Stimulated activated CD4-positive, alpha-beta T cell treated with anti-CD3 and anti-CD28 coated beads, Interleukin-15, amount 100 ng/mL, for 48 hours (primary cell): Measurements from ENCODE around the gene IQCH.

Experiments used
- DNase-seq, 2 donors: peaks; one replicate each; pipeline ENCODE4 v3.0.0-alpha.2; 2020; ENCODE audit warnings: low read depth in 2 of 2

The IQCH gene

DNA sequence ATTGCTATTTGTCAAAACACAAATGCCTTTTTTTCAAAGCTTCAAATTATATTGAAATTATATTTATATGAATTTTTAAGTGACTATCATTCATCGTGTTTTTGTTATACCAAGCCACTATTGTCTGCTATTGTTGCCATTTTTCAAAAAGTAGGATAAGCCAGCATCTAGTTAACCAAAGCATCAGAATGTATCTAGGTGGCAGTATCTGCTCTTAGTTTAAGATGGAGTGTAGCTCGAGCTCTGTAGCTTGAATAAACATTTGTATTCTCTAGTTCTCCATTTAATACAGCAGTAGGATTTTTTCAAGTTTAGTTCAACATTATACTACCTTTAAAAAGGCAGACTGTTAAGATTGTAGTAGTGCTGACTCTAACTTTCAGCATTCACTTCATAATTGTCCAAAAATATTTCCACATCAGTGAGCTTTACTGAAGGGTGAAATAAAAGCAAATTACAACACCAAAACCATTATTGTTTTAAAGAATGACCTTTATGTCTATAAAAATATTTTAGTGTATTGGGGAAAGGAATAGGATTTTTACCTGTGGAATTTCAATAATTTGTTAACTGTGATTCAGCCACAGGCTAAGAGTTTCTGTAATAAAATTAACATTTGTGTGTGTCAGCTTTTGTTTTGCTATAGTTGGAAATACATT lies 246.7 kb downstream of the IQCH start:
- no peak for DNase-seq

DNA sequence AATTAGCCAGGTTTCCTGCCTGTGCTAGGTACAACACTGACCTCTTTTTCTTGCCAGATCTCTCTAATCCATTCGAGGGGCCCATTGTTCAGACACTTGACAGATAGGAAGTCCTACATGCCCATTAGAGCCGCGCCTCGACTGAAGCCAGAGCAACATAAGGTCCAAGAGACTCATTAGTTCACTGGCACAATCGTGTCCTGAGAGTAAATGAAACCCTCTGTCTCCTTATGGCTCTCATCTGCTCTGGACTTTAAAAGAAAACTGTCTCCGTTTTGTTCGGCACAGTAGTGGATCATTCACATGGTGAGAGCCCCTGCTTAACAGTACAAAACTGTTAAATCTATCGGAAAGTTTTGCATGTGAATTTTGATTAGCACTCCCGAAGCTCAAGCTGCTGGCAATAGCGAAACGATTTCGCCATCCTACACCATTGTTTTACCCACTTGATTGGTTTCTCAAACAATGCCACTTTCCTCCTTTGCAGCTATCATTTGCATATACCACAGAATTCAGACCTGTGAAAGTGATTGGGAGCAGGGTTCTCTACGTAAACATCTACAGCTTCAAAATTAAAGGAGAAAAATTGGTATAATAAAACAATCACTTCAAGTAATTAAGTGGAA lies 247.4 kb downstream of the IQCH start:
- DNase-seq, result no peak

DNA sequence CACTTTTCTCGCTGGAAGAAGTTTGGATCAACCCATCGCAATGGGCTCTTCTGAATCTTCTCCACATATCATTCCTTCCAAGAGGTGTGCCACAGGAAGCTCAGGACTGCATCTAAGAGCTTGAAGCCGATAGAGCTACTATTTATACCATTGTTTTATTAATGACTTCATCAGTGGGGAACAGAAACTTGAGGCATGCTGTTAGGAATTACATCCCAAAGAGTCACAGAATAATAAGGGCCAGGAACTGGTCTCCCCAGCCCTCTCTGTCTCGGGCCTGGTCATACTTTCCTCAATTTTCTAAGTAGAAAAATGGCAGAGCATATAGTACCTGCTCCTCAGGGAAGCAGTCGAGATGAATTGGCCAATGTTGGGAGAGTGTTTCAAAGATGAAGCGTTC lies 249.5 kb downstream of the IQCH start:
- no peak for DNase-seq

DNA sequence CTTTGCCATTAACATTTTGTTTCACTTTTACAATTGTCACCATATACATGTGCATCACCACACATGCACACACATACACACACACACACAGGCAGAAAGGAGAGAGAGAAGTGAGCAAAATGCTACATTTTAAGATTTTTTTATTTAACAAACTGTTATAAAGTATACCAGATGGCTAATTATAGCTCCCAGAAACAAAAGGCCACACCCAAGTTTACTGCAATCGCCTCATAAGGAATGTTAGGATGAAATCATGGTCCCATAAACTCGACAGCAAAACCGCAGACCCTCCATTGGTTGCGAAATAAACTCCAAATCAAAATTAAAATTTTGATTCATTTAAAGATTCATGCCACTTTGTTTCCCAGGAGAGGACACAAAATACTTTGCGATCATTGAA lies 250.2 kb downstream of the IQCH start:
- DNase-seq, result no peak

DNA sequence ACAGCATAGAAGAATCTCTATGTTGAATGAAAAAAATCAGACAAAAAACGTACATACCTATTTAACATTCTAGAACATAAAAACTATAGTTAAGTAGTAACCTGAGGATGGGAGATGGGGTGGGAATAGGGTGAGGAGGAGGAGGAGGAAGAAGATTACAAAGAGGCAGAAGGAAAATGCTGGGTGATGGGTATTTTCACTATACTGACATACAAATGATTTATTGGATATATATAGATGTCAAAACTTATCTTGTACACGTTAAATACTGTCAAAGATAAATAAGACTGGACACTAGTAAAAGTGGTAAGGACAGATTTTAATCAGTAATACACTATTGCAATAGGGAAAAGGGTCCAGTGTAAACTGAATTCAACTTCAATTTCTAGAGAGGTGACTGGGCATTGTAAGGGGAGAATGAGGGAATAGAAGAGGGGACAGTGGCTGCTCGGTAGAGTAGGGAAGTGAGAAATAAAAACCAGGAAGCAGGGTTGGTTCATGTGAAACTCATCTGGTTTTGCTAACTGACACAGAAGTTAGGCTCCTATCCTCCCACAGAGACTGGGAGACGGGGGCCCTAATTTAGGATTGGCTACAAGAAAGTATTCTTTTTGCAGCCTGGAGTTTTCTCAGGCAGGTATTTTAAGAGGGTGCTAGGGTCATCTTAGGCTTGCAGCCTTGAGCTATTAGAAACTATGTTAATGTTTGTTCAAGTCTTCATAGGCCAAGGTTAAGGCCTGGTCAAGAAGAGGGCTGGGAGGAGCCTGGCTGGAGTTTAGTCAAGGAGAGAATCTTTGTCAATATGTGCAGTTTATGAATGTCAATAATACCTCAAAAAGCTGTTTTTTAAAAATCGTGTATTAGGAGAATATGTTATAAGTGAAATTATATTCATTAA lies 251.3 kb downstream of the IQCH start:
- DNase-seq, result no peak

DNA sequence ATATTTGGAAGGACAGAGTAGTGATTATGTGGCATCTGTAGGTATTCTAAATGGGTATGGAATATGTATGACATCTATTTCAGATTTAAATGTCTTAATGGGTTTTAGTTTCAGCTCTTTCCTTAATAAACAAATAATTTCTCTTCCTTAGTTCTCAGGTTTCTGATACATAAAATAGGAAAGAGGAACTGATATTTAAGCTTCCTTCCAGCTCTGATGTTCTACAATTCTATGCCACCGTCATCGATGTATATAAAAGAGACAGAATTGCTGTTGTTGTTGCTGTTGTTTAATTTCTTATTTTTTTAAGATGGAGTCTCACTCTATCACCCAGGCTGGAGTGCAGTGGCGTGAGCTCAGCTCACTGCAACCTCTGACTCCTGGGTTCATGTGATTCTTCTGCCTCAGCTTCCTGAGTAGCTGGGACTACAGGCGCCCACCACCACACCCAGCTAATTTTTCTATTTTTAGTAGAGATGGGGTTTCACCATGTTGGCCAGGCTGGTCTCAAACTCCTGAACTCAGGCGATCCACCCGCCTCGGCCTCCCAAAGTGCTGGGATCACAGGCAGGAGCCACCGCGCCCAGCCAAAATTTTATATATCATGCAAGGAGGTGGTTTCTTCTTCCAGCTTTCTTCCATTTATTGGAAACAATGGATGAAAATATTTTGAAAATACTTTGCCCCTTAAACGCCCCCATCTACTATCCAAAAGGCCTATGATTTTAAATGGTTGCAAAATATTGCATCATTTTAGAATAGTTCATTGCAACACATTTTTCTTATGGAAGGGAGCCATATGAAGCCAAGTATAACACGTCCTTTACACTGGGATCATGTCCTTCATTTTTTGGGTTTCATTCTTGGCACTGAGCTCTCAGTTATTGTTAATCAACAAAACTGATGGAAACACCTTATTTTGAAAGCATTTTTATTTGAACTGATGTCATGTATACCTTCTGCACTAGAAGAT lies 252.5 kb downstream of the IQCH start:
- DNase-seq, result no peak

DNA sequence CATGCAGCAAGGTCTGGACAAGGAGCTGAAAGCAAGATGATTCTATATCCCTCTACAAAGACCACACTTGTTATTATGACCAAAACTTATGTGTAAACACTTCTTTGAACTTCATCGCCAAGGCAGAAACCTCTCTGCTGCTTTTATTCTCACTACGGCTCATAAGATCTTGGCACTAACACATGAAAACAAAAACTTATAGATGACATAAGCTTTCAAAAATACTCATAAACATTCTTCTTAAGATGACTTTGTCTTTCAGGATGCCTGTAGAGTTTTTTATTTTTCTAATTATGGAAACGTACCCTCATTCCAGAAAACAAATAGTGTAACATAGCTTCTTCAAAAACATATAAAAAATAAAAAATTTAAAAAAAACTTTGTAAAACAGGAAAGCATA lies 253.8 kb downstream of the IQCH start:
- DNase-seq, result no peak

DNA sequence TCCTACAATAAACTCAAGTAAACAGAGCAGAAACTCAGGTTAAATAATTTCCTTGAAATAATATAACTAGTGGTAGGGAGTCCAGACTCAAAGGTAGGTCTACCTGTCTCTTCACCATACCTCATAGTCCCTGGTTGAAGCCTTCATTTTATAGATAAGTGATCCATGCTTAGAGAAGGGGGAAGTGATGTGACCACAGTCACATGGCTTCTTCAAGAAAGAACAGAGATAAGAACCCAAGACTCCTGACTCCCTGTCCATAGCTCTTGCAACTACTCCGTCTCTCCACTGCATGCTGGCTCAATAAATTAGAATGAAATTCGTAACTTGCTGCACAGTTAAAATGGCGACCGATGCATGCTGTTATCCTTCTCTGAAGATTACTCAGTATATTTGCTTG lies 255.3 kb downstream of the IQCH start:
- no peak for DNase-seq

DNA sequence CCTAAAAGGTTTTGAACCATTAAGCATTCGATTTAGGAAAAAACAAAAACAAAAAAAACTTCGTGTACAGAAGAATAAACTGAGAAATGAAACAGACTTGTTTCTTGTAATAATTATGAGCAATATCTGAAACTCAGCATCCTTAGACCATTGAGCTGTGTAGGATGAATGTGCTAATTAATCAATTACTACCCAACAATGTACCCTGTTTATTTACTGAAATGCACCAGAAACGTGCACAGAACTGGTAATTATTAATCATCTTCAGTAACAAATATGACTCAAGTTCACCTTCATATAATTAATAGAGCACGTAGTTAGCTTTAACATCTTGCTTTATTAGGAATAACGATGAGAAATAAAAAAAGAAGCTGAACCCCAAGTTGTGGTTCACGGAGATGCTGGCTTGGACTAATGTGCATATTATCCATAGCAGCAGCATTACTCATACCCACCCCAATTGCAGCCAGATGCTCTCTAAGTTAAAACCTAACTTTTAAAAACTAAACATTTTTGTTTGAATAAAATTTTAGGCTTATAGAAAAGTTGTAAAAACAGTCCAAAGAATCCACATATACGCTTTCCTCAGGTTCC lies 256.1 kb downstream of the IQCH start:
- no peak for DNase-seq

DNA sequence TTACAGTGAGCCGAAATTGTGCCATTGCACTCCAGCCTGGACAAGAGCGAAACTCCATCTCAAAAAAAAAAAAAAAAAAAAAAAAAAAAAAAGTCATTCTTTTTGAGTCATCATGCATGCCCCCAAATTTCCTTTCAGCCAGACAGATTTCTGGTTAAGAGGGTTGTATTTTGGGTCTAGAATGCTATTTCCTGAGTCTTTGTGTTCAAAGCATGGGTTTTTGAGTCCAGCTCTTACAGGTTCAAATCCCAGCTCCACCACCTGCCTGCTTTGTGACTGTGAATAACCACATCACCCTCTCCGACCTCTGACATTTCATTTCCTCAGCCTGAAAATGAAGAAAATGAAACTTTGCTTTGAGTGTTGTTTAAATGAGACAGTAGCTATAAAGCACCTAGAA lies 257.0 kb downstream of the IQCH start:
- no peak for DNase-seq

DNA sequence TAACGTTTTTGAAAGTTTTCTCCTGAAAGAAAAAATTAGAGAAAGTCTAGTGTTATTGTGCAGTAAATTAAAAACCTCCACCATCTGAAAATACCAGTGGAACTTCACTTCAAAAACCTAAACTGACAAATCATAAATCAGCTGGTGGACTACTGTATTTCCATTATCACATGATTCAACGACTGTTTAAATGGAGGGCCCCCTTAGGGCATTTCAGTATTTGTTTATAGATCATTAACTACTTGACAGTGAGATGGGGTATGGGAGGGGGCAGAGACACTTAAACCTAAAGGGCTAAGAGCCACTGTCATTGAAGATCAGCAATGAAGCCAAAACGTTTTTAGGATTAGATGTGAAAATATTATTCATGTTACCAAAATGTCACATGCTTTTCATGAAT lies 257.6 kb downstream of the IQCH start:
- DNase-seq, result no peak

DNA sequence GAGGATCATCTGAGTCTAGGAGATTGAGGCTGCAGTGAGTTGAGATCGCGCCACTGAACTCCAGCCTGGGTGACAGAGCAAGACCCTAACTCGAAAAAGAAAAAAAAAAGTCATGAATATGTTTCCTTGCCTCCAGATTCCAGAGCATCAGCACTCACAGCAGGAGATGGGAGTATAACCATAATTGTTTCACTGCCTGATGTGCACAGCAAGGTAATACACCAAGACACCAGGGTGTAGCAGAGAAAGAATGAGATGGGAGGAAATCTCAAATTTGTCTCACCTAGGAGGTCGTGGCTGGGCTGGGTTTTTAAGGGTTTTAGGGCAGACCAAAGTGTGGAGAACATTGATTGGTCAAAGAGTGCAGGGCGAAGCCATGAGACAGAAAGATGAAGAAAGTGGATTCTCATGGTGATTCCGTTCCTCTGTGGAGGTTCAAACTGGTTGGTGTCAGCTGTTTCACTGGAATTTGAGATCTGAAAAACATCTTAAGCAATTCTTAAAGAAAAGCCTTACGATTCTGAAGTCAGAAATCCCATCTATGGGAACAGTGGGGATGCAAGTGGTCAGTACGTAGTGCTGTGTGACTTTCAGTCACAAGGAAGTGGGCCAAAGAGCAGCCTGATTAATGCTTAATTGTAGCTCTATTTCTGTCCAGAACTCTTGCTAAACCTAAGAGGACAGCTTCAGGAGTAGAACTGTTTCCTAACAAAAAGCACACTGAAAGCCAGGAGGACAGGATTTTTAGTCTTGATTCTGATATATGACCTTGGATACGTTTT lies 258.5 kb downstream of the IQCH start:
- no peak for DNase-seq

DNA sequence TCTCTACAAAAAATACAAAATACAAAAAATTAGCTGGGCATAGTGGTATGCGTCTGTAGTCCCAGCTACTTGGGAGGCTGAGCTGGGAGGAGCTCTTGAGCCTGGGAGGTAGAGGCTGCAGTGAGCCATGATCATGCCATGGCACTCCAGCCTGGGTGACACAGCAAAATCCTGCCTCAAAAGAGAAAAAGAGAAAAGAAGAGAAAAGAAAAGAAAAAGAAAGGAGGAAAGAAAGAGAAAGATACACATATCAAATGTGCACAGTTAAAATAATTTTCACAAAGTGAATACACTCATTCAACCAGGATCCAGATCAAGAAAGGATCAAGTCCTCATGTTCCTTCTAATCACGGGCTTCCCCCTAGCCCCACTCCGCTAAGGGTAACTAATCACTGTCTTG lies 260.5 kb downstream of the IQCH start:
- no peak for DNase-seq

DNA sequence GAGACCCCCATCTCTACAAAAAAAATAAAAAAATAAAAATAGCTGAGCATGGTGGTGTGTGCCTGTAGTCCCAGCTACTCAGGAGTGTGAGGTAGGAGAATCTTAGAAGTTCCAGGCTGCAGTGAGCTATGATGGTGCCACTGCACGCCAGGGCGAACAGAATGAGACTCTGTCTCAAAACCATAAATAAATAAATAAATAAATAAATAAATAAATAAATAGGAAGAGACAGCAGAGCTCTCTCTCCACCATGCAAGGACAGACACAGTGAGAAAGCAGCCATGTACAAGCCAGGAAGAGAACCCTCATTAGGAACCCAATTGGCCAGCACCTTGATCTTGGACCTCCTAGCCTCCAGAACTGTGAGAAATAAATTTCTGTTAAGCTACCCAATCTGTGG lies 261.0 kb downstream of the IQCH start:
- DNase-seq, result no peak

DNA sequence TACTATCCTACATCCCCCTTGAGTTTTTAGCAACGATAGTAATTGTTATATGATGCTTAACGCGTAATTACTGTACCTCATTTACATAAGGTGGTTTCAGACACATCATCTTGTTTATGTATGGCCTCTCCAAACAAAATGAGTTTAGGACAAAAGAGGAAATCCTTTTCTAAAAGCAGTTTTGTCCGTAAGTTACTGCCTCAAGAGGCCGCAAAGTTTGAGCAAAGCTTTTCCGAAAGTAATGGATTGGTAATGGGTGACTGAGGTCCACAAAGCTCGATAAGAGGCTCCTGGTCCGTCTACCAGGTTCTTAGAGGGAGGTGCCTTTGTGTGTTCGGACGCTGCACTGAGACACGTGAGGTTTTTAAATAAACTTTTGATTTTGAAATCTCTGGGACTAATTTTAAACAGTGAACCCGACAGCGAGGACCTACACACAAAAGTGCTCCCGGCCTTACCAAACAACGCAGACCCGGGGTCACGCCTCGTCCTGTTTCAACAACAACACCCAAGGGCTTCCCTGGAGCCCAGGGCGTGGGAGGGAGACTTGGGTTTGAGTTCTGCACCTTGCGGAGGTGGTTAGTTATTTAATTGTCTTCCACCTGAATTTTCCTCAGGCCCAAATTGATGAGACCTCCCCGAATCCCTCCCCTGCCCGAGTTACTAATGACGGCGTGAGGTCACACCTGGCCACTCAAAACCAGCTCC lies 265.9 kb downstream of the IQCH start:
- DNase-seq, result no peak

DNA sequence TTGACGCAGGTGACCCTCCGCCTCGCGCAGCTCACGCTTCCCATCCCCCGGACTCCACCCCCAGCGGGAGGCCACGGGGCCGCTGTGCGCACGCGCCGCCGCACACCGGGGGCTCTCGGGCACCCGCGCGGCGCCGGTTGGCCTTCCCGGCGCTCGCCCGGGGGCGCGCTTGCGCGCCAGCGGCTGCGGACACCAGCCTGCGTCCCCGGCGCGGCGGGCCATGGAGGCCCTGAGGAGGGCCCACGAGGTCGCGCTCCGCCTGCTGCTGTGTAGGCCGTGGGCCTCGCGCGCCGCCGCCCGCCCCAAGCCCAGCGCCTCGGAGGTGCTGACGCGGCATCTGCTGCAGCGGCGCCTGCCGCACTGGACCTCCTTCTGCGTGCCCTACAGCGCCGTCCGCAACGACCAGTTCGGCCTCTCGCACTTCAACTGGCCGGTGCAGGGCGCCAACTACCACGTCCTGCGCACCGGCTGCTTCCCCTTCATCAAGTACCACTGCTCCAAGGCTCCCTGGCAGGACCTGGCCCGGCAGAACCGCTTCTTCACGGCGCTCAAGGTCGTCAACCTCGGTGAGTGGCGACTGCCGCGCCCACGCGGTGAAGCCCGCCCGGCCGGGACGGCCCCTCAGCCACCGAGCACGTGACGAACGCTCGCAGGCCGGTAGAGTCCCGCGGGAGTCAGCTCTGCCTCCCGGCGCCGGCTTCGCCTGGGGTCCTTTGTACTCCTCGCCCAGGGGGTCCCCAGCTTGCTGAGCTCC lies 266.6 kb downstream of the IQCH start, which contains the start of gene C15orf61:
TSS of gene C15orf61 (plus strand) at position 103 of the 754 bp plus-strand sequence. CDS start at position 221, 118 bp downstream.
- peak; percentile 68 to 78 for DNase-seq

DNA sequence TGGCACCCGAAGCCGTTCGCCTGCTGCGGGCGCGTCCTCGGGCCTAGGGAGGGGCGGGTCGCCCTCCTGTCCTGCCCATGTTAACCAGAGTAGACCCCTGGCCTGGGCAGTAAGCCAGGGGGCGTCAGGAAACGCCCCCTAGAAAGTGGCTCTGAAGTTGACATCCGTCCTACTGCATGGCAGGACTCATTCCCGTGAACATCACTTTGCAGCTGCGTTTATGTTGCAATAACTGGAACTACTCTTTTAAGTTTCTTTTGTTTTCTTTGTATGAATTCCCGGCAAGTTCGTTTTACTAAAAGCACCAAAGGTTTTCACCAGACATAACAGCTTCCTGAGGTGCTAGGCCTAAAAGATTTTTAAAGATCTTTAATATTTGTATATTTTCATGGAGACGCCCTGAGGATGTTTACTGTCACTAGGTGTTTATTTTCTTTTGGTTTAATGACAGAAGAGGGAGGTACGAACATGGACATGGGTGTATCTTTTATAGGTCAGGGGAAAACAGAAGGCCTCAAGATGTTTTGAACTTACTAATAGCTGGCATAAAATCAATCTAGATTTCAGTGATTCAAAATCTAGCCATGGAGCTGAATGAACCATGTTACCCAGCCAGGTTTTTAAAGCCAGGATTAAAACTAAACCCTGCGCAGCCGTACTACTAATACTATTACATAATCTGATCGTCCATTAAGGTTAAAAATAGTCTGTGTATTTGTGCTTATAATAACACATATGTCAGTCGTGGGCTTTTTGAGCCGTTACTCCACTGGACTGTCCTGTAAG lies 267.4 kb downstream of the IQCH start:
- no peak for DNase-seq

DNA sequence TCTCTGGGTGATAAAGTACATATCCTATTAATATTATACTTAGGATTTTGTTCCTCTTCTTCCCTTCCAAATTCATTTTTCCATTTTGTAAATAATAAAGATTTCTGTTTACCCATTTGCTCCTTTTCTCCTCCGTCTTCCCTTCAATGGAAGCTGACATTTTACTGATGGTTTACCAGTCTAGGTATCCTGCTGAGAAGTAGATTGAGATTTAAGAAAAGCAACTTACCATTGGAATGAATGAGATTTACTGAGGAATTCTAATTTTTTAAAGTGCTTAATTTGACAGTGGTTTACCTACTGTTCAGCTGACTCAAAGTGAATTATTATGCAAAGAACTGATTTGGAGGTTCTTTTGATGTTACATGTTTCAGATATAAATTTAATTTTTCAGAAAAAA lies 268.7 kb downstream of the IQCH start:
- no peak for DNase-seq
